Measurements from ENCODE around the gene C10orf67.

GRCh38 chr10:23311034-23311433 is 33.6 kb downstream of the C10orf67 start:
- TF ChIP-seq ZNF565 (CRISPR knock-in tag; conservative IDR thresholded peaks at IDR 0.05; ENCODE audit: low read depth) (no peak), RARB (CRISPR knock-in tag; IDR thresholded peaks at IDR 0.05) (no peak), SNAI2 (CRISPR knock-in tag; IDR thresholded peaks at IDR 0.05) (no peak)
